ENCODE measurements around the gene TECPR2. TPM values are rescaled to one million over a fixed set of nuclear protein-coding genes. Genes with fewer than 3 reads are reported as not detected.

Gene TECPR2
- total and polyA plus RNA-seq, 2 of the 13 experiments (the other 11 are each of a cell fraction or from before 2014, with no cell fraction given), result 3.5 to 5.7 TPM

GRCh38 chr14:102316743-102317563 lies 45.8 kb upstream of the TECPR2 start (continued):
- TF ChIP-seq AFF4 (CRISPR knock-in tag; IDR thresholded peaks at IDR 0.05) (no peak), ZNF773 (CRISPR knock-in tag; IDR thresholded peaks at IDR 0.05; ENCODE audit: borderline replicate concordance) (no peak), ZNF879 (CRISPR knock-in tag; IDR thresholded peaks at IDR 0.05) (no peak), MEIS1 (CRISPR knock-in tag; IDR thresholded peaks at IDR 0.05; ENCODE audit: borderline replicate concordance) (no peak), ZFP82 (CRISPR knock-in tag; IDR thresholded peaks at IDR 0.05; ENCODE audit: borderline replicate concordance) (no peak), ZNF674 (CRISPR knock-in tag; IDR thresholded peaks at IDR 0.05; ENCODE audit: low read depth) (no peak), KAT8 (CRISPR knock-in tag; IDR thresholded peaks at IDR 0.05) (peak; percentile 66; the same call in 1 of the 2 replicates), CTCF (CRISPR knock-in tag; IDR thresholded peaks at IDR 0.05) (peak; percentile 93), SOX5 (CRISPR knock-in tag; IDR thresholded peaks at IDR 0.05; ENCODE audit: borderline replicate concordance) (peak; percentile 57; the same call in 1 of the 2 replicates), RBM22 (optimal IDR thresholded peaks at IDR 0.05; ENCODE audit: low read length) (peak; percentile 89), BRD4 (CRISPR knock-in tag; IDR thresholded peaks at IDR 0.05) (no peak), KLF15 (CRISPR knock-in tag; IDR thresholded peaks at IDR 0.05; ENCODE audit: borderline replicate concordance) (peak; percentile 27; the same call in 1 of the 2 replicates), ZNF543 (CRISPR knock-in tag; IDR thresholded peaks at IDR 0.05) (no peak), THRA (CRISPR knock-in tag; IDR thresholded peaks at IDR 0.05; ENCODE audit: borderline replicate concordance) (peak; percentile 75), ATM (IDR thresholded peaks at IDR 0.05; ENCODE audit: borderline replicate concordance) (no peak), E2F1 (CRISPR knock-in tag; IDR thresholded peaks at IDR 0.05) (no peak; the same call in 1 of the 2 replicates), CCDC6 (CRISPR knock-in tag; IDR thresholded peaks at IDR 0.05) (no peak), NFE2L2 (IDR thresholded peaks at IDR 0.05; ENCODE audit: low read length) (no peak), NFE2 (CRISPR knock-in tag; IDR thresholded peaks at IDR 0.05) (no peak), ETS1 (CRISPR knock-in tag; IDR thresholded peaks at IDR 0.05) (no peak), XRCC5 (optimal IDR thresholded peaks at IDR 0.05; ENCODE audit: low read length) (peak; percentile 87)
